Neural crest cell (in vitro differentiated cells): Measurements from ENCODE around the gene CHIC1. TPM values are rescaled to one million over a fixed set of nuclear protein-coding genes. Genes with fewer than 3 reads are reported as not detected.
"Not testable (repeated sequence)": the region's sequence is repeated elsewhere in the genome, so short reads cannot be mapped to it uniquely, and the experiment has no call there.

Experiments
- DNase-seq: peaks from one replicate; pipeline ENCODE4 v3.0.0; 2021; ENCODE audit warnings: low read depth, mixed read lengths, low spot score
- H3K27ac Mint-ChIP-seq: one replicate; pipeline ENCODE4 v1.8.0; 2021; ENCODE audit warnings: mild to moderate bottlenecking, mixed read lengths; ENCODE audit not compliant: unreplicated experiment
- H3K27me3 Mint-ChIP-seq: 2 replicates; pipeline ENCODE4 v1.8.0; 2021; ENCODE audit warnings: low read depth, mild to moderate bottlenecking, mixed read lengths
- H3K36me3 Mint-ChIP-seq: 2 replicates; pipeline ENCODE4 v1.8.0; 2021; ENCODE audit warnings: low read depth, mild to moderate bottlenecking, mixed read lengths
- H3K4me1 Mint-ChIP-seq: 2 replicates; pipeline ENCODE4 v1.8.0; 2021; ENCODE audit warnings: mixed read lengths
- H3K4me3 Mint-ChIP-seq: one replicate; pipeline ENCODE4 v1.8.0; 2021; ENCODE audit warnings: mild to moderate bottlenecking, mixed read lengths
- H3K9me3 Mint-ChIP-seq: 2 replicates; pipeline ENCODE4 v1.8.0; 2021; ENCODE audit warnings: mixed read lengths
- CTCF ChIP-seq: fragments of 200-600 bp; sonication (generic); conservative IDR thresholded peaks from 2 replicates; pipeline ENCODE4 v1.5.0; 2021; ENCODE audit warnings: antibody characterized with exemption, mild to moderate bottlenecking
- long read RNA-seq: library from polyadenylated mRNA; unstranded; transcript quantifications from one replicate; pipeline ENCODE4 v2.0.0, GENCODE V29; 2020
- total RNA-seq: library from RNA; stranded (reverse); gene quantifications from 2 replicates; pipeline ENCODE4 v1.2.1, GENCODE V29; 2021

CHIC1 gene
- 8.1 and 8.5 TPM in 2 replicates for total RNA-seq
- long read RNA-seq, full-length matches to known transcripts: 1 of 2 reads
- long read RNA-seq, partial matches to known transcripts: 0 of 2 reads
- long read RNA-seq, other reads (novel, unspliced or antisense): 1 of 2 reads

GRCh38 chrX:73562984-73563737 lies at the start of gene CHIC1:
TSS of gene CHIC1 (plus strand) at chrX:73563197. CDS start at chrX:73563285, 88 bp downstream.
- no peaks in the 10 kb centered on the region for H3K27me3 Mint-ChIP-seq
- peaks cover 7% of the 10 kb centered on the region for H3K4me1 Mint-ChIP-seq
- H3K27ac Mint-ChIP-seq: peak within 1 kb of the TSS; percentile 99
- no peaks in the 10 kb centered on the region for H3K36me3 Mint-ChIP-seq
- TF ChIP-seq CTCF: no peak
- peak within 1 kb of the TSS; percentile 93 for H3K4me3 Mint-ChIP-seq
- peak; percentile 52 for DNase-seq
- no peaks in the 10 kb centered on the region for H3K9me3 Mint-ChIP-seq

GRCh38 chrX:73522823-73523222 lies 40.2 kb upstream of the CHIC1 start:
- peaks cover 17% of the 10 kb centered on the region for H3K4me1 Mint-ChIP-seq
- not testable (repeated sequence) for H3K27ac Mint-ChIP-seq, H3K4me3 Mint-ChIP-seq, H3K9me3 Mint-ChIP-seq, H3K36me3 Mint-ChIP-seq, DNase-seq, H3K27me3 Mint-ChIP-seq

GRCh38 chrX:73524906-73525305 lies 38.1 kb upstream of the CHIC1 start:
- DNase-seq: no peak
- peaks cover 11% of the 10 kb centered on the region for H3K9me3 Mint-ChIP-seq
- H3K27ac Mint-ChIP-seq: no peak overlapping the region
- no peak for TF ChIP-seq CTCF
- peaks cover 5% of the 10 kb centered on the region for H3K27me3 Mint-ChIP-seq
- peaks cover 8% of the 10 kb centered on the region for H3K36me3 Mint-ChIP-seq
- H3K4me3 Mint-ChIP-seq: no peak overlapping the region
- peaks cover 17% of the 10 kb centered on the region for H3K4me1 Mint-ChIP-seq

GRCh38 chrX:73525928-73526690 lies 36.9 kb upstream of the CHIC1 start:
- Mint-ChIP-seq H3K27ac (no peak overlapping the region), H3K4me1 (peaks cover 17% of the 10 kb centered on the region), H3K9me3 (peaks cover 17% of the 10 kb centered on the region), H3K36me3 (peaks cover 14% of the 10 kb centered on the region), H3K27me3 (peaks cover 5% of the 10 kb centered on the region), H3K4me3 (peak overlapping the region; percentile 24)
- no peak for DNase-seq
- TF ChIP-seq CTCF: no peak

GRCh38 chrX:73531655-73532054 lies 31.3 kb upstream of the CHIC1 start:
- H3K4me1 Mint-ChIP-seq, H3K27ac Mint-ChIP-seq, H3K4me3 Mint-ChIP-seq, H3K27me3 Mint-ChIP-seq, H3K36me3 Mint-ChIP-seq, DNase-seq: not testable (repeated sequence)
- H3K9me3 Mint-ChIP-seq: peaks cover 18% of the 10 kb centered on the region

- TF ChIP-seq CTCF: no peak
- Mint-ChIP-seq H3K27ac (no peak overlapping the region), H3K36me3 (no peaks in the 10 kb centered on the region), H3K9me3 (no peaks in the 10 kb centered on the region), H3K4me1 (no peaks in the 10 kb centered on the region), H3K27me3 (no peaks in the 10 kb centered on the region), H3K4me3 (no peak overlapping the region)
- no peak for DNase-seq
These were observed 6.8 kb upstream of the CHIC1 start for GRCh38 chrX:73556159-73556558.
